Measurements from ENCODE around the gene BCL2L2. TPM values are rescaled to one million over a fixed set of nuclear protein-coding genes. Genes with fewer than 3 reads are reported as not detected.
A peak's percentile ranks its signal among the peaks of the same experiment; 100 is the strongest.
"Not testable (repeated sequence)": the region's sequence is repeated elsewhere in the genome, so short reads cannot be mapped to it uniquely, and the experiment has no call there.

Gene BCL2L2
- total RNA-seq, 1 donor from 2014 or later, result 35.4 TPM

GRCh38 chr14:23320584-23321571 is 14.2 kb downstream of the BCL2L2 start, which contains the start of gene PABPN1:
TSS of gene PABPN1 (plus strand) at chr14:23321457. CDS start at chr14:23321470, 13 bp downstream.
- ATAC-seq, result peak; percentile 97
- intact Hi-C loops (cut with DNase I), result loop anchor here (1.0 to 5.0 kb wide), 3 partner anchors 20 to 236 kb away; partner anchors contain the start of genes NGDN and THTPA

DNA sequence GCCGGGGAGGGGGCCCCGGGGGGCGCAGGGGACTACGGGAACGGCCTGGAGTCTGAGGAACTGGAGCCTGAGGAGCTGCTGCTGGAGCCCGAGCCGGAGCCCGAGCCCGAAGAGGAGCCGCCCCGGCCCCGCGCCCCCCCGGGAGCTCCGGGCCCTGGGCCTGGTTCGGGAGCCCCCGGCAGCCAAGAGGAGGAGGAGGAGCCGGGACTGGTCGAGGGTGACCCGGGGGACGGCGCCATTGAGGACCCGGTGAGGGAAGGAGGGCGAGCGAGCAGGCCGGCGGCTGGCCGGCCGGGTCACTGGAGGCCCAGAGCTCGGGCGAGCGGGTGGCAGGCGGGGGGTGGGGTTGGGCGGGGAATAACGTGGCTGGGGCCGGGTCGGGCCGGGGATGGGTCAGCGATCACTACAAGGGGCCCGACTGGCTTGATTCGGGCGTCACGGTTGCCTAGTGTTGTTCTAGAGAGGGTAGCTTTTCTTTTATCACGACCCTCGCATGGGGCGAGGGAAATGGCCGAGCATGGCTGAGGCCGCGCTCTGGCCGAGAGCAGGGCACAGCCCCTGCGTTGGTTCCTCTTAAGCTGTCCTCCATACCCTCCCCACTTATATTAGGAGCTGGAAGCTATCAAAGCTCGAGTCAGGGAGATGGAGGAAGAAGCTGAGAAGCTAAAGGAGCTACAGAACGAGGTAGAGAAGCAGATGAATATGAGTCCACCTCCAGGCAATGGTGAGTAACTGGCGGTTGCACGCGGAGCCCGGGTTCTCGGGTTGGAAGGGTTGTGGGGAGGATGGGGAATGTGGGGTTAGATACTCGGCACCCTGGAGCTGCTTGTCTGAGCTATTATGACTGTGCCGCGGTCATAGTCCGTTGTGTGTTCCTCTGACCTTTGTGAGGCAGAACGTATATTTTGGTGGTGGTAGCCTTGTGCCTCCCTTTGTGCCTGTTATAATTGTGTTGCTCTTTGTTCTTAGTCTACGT is 15.2 kb downstream of the BCL2L2 start:
- DNase-seq (ENCODE audit: missing footprints), result peak; percentile 80
- intact Hi-C loops (cut with DNase I), result loop anchor here (1.0 to 5.0 kb wide), 3 partner anchors 21 to 235 kb away; partner anchors contain the start of genes NGDN and THTPA
- ATAC-seq, result peak; percentile 8

More at GRCh38 chr14:23320584-23321571, 14.2 kb downstream of the BCL2L2 start, which contains the start of gene PABPN1:
- DNase-seq (ENCODE audit: missing footprints), result peak; percentile 98

DNA sequence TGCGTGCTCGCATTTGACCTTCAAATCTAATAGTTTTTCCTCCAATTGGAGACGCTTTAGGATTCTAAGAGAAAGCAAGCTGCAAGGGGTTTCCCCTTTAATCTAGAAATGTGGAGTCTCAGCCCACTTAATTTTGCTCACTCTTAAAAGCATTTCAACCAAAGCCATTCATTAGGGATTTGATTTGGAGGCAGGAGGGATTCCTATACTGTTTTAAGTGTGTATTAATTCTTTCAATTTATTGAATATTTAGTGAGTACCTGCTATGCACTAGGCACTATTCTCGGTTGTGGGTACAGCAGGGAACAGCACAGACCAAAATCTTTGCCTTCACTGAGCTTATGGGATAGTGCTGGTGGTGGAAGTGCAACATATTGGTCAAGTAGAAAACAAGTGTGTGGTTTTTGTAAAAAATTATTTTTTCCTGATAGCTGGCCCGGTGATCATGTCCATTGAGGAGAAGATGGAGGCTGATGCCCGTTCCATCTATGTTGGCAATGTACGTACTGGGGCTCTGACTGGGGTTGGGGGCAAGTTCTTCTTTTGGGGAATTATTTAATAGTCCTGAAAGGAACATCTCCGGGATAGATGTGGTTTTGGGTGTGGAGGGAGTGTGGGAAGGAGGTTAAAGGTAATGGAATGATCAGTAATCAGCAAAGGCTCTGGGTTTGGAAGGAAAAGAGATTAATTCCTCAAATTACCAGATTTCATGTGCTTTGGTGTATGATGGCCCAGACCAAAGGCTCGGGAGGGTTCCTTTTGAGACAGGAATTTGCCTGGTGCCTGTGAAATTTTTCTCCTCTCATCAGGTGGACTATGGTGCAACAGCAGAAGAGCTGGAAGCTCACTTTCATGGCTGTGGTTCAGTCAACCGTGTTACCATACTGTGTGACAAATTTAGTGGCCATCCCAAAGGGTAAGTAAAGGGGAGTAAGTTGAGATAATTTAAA is 16.2 kb downstream of the BCL2L2 start:
- intact Hi-C loops (cut with DNase I), result loop anchor here (5.0 kb wide), 2 partner anchors 144 to 234 kb away; partner anchors contain the start of genes NGDN and THTPA
- ATAC-seq (no peak), DNase-seq (ENCODE audit: missing footprints) (no peak)

DNA sequence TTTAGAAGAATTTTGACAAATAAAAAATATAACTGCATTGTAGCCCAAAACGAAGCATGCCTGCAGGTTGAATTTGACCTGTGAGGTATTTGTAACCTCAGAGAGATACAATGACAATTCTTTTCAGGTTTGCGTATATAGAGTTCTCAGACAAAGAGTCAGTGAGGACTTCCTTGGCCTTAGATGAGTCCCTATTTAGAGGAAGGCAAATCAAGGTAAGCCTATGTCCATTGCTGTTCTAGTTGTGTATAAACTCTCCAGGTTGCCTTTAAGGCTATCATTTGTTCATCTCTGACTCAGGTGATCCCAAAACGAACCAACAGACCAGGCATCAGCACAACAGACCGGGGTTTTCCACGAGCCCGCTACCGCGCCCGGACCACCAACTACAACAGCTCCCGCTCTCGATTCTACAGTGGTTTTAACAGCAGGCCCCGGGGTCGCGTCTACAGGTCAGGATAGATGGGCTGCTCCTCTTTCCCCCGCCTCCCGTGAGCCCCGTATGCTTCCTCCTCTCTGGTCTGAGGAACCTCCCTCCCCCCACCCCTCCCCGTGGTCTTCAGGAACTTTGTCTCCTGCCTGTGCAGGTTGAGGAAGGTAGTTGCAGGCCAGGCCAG is 17.3 kb downstream of the BCL2L2 start:
- intact Hi-C loops (cut with DNase I), result loop anchor here (5.0 kb wide), 2 partner anchors 143 to 233 kb away; partner anchors contain the start of genes NGDN and THTPA
- ATAC-seq (no peak), DNase-seq (ENCODE audit: missing footprints) (no peak)

GRCh38 chr14:23324455-23324846 is 17.8 kb downstream of the BCL2L2 start:
- DNase-seq (ENCODE audit: missing footprints), result no peak
- ATAC-seq, result no peak
- intact Hi-C loops (cut with DNase I), result loop anchor here (5.0 kb wide), 2 partner anchors 143 to 233 kb away; partner anchors contain the start of genes NGDN and THTPA

GRCh38 chr14:23324993-23325392 is 18.4 kb downstream of the BCL2L2 start:
- intact Hi-C loops (cut with DNase I), result loop anchor here (5.0 kb wide), 3 partner anchors 122 to 232 kb away; partner anchors contain the start of genes NGDN and THTPA
- no peak for ATAC-seq
- DNase-seq (ENCODE audit: missing footprints), result no peak

GRCh38 chr14:23325746-23326145 is 19.1 kb downstream of the BCL2L2 start:
- not testable (repeated sequence) for DNase-seq (ENCODE audit: missing footprints); ATAC-seq
- intact Hi-C loops (cut with DNase I), result loop anchor here (5.0 kb wide), 1 partner anchor 122 kb away; no protein-coding TSS in a partner anchor

DNA sequence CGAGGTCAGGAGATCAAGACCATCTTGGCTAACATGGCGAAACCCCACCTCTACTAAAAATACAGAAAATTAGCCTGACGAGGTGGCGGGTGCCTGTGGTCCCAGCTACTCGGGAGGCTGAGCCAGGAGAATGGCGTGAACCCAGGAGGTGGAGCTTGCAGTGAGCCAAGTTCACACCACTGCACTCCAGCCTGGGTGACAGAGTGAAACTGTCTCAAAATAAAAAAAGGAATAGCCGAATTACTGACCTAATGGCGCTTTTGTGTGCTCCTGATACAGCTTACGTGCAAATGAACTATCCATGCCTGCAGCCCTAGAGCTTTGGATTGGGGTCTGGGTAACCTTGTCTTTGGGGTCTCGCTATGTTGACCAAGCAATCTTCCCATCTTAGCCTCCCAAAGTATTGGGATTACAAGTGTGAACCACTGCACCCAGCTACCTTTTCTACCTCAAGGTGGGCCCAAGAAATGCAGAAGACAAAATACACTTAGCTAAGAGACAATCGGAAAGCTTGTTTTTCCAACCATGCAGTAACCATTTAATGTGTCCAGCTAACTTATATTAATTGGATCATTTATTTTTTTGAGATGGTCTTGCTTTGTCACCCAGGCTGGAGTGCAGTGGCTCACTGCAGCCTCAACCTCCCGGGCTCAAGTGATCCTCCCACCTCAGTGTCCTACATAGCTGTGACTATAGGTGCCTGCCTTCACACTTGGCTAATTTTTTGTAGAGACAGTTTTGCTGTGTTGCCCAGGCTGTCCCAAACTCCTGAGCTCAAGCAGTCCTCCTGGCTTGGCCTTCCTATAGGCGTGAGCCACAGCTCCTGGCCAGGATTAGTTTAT is 20.1 kb downstream of the BCL2L2 start:
- intact Hi-C loops (cut with DNase I), result loop anchor here (5.0 kb wide), 1 partner anchor 121 kb away; no protein-coding TSS in a partner anchor
- no peak for ATAC-seq
- DNase-seq (ENCODE audit: missing footprints), result no peak

- DNase-seq (ENCODE audit: missing footprints), result no peak
Observed at GRCh38 chr14:23327947-23328744, 21.5 kb downstream of the BCL2L2 start.

GRCh38 chr14:23335623-23336022 is 29.0 kb downstream of the BCL2L2 start:
- ATAC-seq, result no peak
- no peak for DNase-seq (ENCODE audit: missing footprints)
- intact Hi-C loops (cut with DNase I), result no loop called here

More at GRCh38 chr14:23327947-23328744, 21.5 kb downstream of the BCL2L2 start:
- intact Hi-C loops (cut with DNase I), result loop anchor here (1.0 to 5.0 kb wide), 2 partner anchors 52 to 119 kb away; no protein-coding TSS in a partner anchor
- ATAC-seq, result peak; percentile 68

- intact Hi-C loops (cut with DNase I), result no loop called here
- no peak for ATAC-seq
- DNase-seq (ENCODE audit: missing footprints), result no peak
Observed at GRCh38 chr14:23339506-23340268, 33.1 kb downstream of the BCL2L2 start.

- no peak for DNase-seq (ENCODE audit: missing footprints)
- ATAC-seq, result no peak
- intact Hi-C loops (cut with DNase I), result no loop called here
Observed at GRCh38 chr14:23344481-23344880, 37.8 kb downstream of the BCL2L2 start.

GRCh38 chr14:23345987-23346692 is 39.5 kb downstream of the BCL2L2 start:
- ATAC-seq, result peak; percentile 63
- intact Hi-C loops (cut with DNase I), result no loop called here
- no peak for DNase-seq (ENCODE audit: missing footprints)
